NB4 (cell line): ENCODE results near the gene PHF20.

Experiments
- POLR2A ChIP-seq: IDR thresholded peaks from 2 replicates; pipeline ENCODE4 v1.6.1; 2011; ENCODE audit warnings: mild to moderate bottlenecking; ENCODE audit not compliant: insufficient read length; ENCODE audit errors: extremely low read depth
- TF ChIP-seq, protein P1 (sequence below): IDR thresholded peaks from one replicate; pipeline ENCODE4 v1.5.1; 2012; ENCODE audit warnings: low read depth, low read length

DNA sequence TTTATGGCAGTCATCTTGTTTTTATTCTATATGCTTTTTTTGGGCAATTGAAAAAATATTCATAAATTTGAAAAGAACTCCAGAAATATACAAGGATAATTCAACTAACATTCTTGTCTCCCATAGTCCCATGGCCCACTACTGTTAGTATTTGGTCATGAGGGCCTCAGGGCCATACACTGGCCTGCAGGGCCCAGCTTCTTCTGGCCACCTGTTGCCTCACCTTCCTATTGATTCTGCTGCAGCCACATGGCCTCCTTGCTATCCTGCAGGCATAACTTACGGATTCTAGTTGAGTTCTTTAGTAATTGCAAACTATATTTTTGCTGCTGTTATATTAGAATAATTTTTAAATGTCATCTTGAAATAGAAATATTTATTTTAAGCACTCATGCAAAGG lies 109.9 kb downstream of the PHF20 start:
- TF ChIP-seq, protein P1, sequence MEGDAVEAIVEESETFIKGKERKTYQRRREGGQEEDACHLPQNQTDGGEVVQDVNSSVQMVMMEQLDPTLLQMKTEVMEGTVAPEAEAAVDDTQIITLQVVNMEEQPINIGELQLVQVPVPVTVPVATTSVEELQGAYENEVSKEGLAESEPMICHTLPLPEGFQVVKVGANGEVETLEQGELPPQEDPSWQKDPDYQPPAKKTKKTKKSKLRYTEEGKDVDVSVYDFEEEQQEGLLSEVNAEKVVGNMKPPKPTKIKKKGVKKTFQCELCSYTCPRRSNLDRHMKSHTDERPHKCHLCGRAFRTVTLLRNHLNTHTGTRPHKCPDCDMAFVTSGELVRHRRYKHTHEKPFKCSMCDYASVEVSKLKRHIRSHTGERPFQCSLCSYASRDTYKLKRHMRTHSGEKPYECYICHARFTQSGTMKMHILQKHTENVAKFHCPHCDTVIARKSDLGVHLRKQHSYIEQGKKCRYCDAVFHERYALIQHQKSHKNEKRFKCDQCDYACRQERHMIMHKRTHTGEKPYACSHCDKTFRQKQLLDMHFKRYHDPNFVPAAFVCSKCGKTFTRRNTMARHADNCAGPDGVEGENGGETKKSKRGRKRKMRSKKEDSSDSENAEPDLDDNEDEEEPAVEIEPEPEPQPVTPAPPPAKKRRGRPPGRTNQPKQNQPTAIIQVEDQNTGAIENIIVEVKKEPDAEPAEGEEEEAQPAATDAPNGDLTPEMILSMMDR, result no peak
- TF ChIP-seq POLR2A, result no peak
